Sciatic nerve (tissue), 2 donors: ENCODE data around the gene ATP8B3. TPM values are rescaled to one million over a fixed set of nuclear protein-coding genes. Genes with fewer than 3 reads are reported as not detected.

Experiments
- ATAC-seq: fragments of 200-7000 bp; cut with Tn5 transposase; one replicate; pipeline ENCODE4 v1.9.1; 2020; ENCODE audit warnings: mild to moderate bottlenecking, moderate library complexity
- DNase-seq: peaks from one replicate; pipeline ENCODE4 v3.0.0-alpha.2; 2020; ENCODE audit warnings: low spot score
- intact Hi-C: fragments of 100-400 bp; cut with DNase I; formaldehyde crosslinking; loops from one replicate; pipeline ENCODE4 v1.14.2; 2022
- total RNA-seq: library from RNA; stranded (reverse); fragmentation: NEBNext Ultra II Directional; extraction: Animal tissue kit (Norgen Biotek cat#: 25700); gene quantifications from one replicate; pipeline ENCODE4 v1.2.1, GENCODE V29; 2021
- donor health status: DM: no; HTN: no; CAD: no.
- donor health status: DM: no; HTN: no; CAD: no.

Gene ATP8B3
- total RNA-seq, 1 donor from 2014 or later: 2.3 TPM

- DNase-seq (no peak), ATAC-seq (no peak)
- intact Hi-C loops: no loop called here
Measured at GRCh38 chr19:1752757-1753728, 59.0 kb downstream of the ATP8B3 start, which contains the start of gene ONECUT3. ONECUT3 (plus strand) TSS chr19:1753506; CDS start chr19:1753663, 157 bp downstream.

- ATAC-seq (no peak), DNase-seq (no peak)
- intact Hi-C loops: no loop called here
Measured at GRCh38 chr19:1752009-1752756, 59.9 kb downstream of the ATP8B3 start.

- intact Hi-C loops: no loop called here
- DNase-seq: no peak
- ATAC-seq: no peak
Measured at GRCh38 chr19:1751367-1752008, 60.6 kb downstream of the ATP8B3 start.

GRCh38 chr19:1750343-1751021 is 61.6 kb downstream of the ATP8B3 start:
- ATAC-seq: no peak
- DNase-seq: no peak
- intact Hi-C loops: no loop called here

- no peak for ATAC-seq
- intact Hi-C loops: no loop called here
- DNase-seq: no peak
Measured at GRCh38 chr19:1749373-1750342, 62.4 kb downstream of the ATP8B3 start.

GRCh38 chr19:1748873-1749341 is 63.2 kb downstream of the ATP8B3 start:
- ATAC-seq (no peak), DNase-seq (no peak)
- intact Hi-C loops: no loop called here

- no peak for DNase-seq
- ATAC-seq: no peak
- intact Hi-C loops: no loop called here
Measured at GRCh38 chr19:1748115-1748872, 63.8 kb downstream of the ATP8B3 start.

GRCh38 chr19:1747285-1748114 is 64.6 kb downstream of the ATP8B3 start:
- DNase-seq (no peak), ATAC-seq (no peak)
- intact Hi-C loops: no loop called here

GRCh38 chr19:1746401-1747284 is 65.4 kb downstream of the ATP8B3 start:
- intact Hi-C loops: no loop called here
- DNase-seq: no peak
- ATAC-seq: no peak

GRCh38 chr19:1745589-1746031 is 66.5 kb downstream of the ATP8B3 start:
- DNase-seq (no peak), ATAC-seq (no peak)
- intact Hi-C loops: no loop called here

GRCh38 chr19:1744822-1745563 is 67.1 kb downstream of the ATP8B3 start:
- no peak for DNase-seq
- intact Hi-C loops: no loop called here
- ATAC-seq: no peak

- DNase-seq (no peak), ATAC-seq (no peak)
- intact Hi-C loops: no loop called here
Measured at GRCh38 chr19:1744133-1744665, 67.9 kb downstream of the ATP8B3 start.

- no peak for ATAC-seq
- DNase-seq: no peak
- intact Hi-C loops: no loop called here
Measured at GRCh38 chr19:1742989-1743696, 68.9 kb downstream of the ATP8B3 start.
